GM21515 (cell line): ENCODE measurements around the gene CHCHD6.

Experiments used
- ATAC-seq: cut with Tn5 transposase; IDR thresholded peaks from one replicate; pipeline ENCODE4 v1.9.1; 2021; ENCODE audit not compliant: unreplicated experiment

CHCHD6 gene

GRCh38 chr3:126937533-126937932, 233.5 kb downstream of the CHCHD6 start:
- ATAC-seq: no peak

DNA sequence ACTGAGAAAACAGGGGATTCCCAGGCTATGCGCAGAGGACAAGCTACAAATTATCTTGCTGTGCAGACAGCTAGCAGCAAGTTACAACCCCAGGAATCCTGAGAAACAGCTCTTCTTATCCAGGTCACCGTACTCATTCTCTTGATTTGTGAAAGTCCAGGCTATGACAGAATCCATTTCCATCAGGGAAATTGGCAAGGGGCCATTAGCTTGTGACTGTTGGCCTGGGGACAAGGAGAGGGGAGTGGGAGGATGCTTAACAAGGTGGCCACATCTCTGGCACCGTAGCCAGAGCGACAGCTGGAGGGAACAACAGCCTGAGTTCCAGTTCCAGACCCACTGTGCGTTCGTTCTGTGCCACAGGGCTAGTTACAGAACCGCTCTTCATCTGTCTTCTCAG, 233.9 kb downstream of the CHCHD6 start:
- ATAC-seq: no peak

GRCh38 chr3:126938520-126939337, 234.7 kb downstream of the CHCHD6 start:
- ATAC-seq: no peak

- no peak for ATAC-seq
Observed at GRCh38 chr3:126939338-126939718, 235.3 kb downstream of the CHCHD6 start.

DNA sequence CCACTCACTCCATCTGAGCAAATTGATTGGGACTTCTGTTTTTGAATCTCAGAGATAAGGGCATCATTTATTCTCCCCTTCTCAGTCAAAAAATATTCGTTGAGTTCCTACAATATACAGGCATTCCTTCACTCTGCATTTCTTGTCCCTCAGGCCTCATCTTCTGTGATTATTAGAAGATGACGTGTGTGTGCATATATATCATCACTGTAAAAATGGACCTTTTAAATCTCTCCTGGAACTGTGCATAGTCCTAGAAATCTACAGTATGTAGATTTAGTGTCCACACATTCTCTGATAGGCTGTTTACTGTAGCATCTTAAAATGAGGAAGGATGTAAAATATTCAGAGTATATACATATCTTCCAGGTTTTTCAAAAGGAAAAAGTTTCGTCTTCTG, 235.7 kb downstream of the CHCHD6 start:
- ATAC-seq: no peak

DNA sequence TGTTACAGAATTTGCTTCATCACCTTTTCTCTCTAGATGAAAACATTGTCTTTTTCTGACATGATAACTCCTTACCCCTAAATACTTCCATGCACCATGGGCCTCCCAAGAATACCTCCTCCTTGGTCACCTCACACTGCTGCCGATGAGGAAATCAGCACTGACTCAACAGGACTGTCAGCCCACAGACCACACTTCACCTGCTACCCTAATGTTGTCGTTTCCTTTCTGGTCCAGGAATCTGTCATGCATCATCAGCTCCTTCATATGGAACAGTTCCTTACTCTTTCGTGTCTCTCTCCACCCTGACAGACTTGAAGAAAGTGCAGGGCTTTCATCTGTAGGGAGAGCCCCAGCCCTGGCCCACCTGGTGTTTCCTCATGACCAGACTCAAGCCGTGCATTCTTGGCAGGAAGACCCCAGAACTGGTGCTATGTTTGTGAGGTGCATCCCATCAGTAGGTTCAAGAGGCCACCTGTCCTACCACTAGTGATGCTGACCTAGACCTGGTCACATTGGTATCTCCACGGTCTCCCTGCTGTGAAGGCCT, 237.8 kb downstream of the CHCHD6 start:
- no peak for ATAC-seq

DNA sequence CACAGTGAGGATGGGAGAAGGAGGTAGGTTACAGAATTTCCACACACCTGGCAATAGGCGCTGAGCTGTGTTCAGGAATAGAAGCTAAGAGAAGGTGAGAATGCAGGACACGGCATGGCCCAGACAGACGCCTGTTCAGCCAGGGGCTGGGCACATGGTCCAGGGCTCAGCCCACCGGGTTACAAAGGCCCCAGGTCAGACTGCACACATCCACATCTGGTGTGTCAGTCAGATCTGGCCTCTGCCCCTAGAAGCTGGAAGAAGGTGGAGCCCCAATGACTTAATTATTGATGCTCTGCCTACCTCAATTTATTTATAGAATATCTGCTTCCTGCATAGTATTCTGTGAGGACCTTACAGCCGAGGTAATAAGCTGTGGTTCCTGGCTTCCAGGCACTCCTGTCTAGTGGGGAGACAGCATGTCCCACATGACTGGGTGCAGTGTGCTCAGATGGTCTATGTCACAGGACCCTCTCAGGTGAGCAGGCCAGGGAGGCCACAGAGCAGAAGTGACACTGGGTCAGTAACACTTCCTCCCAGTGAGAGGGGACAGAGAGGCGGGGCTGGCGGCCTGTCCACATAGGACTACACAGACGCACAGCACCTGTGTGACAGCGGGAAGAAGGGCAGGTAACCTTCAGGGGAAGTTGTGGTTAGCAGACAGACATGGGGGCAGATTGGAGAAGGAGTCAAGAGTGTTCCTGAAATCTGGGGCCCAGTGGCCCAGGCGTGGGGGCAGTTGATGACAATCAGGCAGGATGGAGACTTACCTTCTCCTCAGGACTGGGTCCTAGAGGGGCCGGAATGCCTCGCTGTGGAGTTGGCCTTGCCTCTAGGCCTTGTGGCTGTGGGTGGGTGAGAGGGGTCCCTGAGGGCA, 240.3 kb downstream of the CHCHD6 start:
- no peak for ATAC-seq

- no peak for ATAC-seq
Observed at GRCh38 chr3:126945171-126945721, 241.2 kb downstream of the CHCHD6 start.

- no peak for ATAC-seq
Observed at GRCh38 chr3:126945891-126946290, 241.9 kb downstream of the CHCHD6 start.

DNA sequence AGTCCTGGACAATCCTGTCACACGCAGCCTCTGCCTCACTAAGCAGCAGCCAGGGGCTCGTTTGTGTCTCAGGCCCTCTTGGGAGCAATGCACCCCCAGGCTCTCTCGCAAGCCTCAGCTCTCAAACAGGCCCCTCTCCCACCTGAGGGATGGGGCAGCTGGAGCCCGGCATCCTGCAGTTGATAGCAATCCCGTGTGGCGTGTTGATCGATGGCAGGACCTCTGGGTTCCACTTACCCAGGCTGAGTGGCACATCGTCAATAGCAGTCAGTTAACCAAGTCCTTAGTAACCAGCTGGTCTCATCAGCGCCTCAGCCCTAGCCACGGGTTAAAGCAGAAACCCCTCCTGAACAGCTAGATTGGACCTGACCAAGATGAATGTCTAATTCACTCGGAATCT, 242.4 kb downstream of the CHCHD6 start:
- no peak for ATAC-seq

GRCh38 chr3:126947429-126947828, 243.4 kb downstream of the CHCHD6 start:
- no peak for ATAC-seq

DNA sequence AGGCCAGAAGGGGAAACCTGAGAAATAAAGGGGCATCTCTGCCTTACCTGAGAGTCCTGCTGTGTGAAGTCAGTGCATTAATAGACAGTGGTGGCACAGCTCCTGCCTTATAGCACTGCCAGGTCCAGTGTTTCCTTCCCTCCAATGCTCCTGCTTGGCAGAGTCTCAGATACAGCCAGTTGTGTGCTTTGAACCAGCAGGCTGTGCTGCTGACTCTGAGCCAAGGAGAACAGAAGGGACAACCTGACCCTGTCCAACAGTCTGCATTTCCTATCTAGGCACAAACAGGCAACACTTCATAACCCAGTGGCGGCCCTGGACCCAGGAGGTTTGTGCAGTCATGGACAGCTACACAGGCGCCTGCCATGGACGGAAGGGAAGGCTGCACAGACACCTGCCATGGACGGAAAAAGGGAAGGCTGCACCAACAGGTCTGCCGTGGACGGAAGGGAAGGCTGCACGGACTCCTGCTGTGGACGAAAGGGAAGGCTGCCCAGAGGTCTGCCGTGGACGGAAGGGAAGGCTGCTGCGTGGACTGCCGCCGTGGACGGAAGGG, 245.0 kb downstream of the CHCHD6 start:
- no peak for ATAC-seq

GRCh38 chr3:126951561-126951960, 247.5 kb downstream of the CHCHD6 start:
- ATAC-seq: no peak

- no peak for ATAC-seq
Observed at GRCh38 chr3:126952261-126952982, 248.4 kb downstream of the CHCHD6 start.

- no peak for ATAC-seq
Observed at GRCh38 chr3:126952983-126953660, 249.1 kb downstream of the CHCHD6 start.

DNA sequence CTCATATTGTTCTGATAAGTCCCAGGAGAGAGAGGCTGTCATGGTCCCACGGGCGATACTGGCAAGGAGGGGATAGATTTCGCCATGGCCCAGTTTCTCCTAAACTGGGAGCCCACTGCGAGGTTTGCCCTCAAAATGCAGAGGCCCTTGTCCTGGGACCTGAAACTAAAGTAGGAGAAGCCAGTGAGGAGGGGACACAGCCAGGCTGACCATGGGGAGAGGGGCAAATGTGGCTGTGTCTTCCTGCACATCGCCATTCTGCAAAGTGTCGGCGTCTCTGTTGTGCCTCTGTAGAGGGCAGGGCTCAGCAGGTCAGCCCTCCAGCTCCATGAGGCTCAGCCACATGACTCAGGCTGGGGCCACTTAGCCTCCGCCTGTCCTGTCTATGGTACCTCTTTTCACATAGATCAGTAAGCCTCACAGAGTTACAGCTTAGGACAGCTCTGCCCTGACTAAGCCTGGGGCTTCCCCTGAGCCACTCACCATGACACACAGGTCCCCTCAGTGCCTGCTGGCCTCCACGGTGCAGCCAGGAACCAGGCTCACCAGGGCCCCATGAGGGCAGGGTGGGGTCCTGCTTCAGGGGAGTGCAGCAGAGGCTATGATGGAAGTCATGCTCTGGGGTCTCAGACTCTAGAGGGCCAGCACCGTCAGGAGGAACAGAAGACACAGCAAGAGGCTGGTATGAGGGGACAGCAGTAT, 250.3 kb downstream of the CHCHD6 start:
- ATAC-seq: peak; percentile 44

DNA sequence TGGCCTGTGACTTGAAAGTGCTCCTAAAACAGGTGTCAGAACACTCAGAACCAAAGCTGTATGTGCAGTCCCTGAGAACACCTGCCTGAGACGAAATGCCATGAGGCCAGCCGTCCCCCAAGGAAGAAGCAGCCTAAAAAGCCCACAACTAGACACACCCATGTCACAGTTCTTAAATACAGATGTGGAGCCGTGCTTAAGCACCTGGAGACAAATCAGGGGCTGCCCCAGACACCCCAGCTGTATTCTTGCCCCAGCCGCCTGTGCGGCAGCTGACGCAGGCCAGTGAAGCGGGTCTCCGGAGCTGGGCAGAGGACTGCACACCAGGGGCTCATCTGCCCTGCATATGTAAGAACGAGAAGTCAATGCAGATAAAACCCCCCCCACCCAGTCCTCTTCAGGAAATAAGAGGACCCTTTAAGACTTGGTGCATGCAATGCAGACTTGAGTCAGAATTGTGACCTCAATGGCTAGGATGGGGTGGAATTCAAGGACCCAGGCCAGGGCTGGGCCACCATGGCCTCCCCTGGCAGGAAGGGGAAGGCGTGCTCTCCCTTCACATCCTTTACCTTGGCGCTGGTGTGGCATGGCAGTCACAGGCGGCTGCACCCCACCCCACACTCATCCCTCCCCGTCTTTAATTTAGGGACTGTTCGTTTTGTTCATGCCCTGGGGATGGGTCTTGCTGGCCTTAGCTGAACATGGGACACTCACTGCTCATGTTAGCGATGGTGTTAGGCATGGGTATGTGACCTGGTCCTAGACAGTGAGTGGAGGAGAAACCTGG, 251.2 kb downstream of the CHCHD6 start:
- ATAC-seq: peak; percentile 78

GRCh38 chr3:126956361-126956760, 252.3 kb downstream of the CHCHD6 start:
- no peak for ATAC-seq
